GM12878 (cell line): ENCODE results near the gene UBXN10. TPM values are rescaled to one million over a fixed set of nuclear protein-coding genes. Genes with fewer than 3 reads are reported as not detected.

Experiments used
- ATAC-seq: fragments of 200-7000 bp; cut with Tn5 transposase; 3 replicates; pipeline ENCODE4 v1.9.1; 2020; ENCODE audit warnings: mild to moderate bottlenecking, moderate library complexity
- BruUV-seq: library from RNA; stranded (reverse); fragments of 400-500 nt; replicated peaks from 2 replicates; lab custom pipeline; 2021; lab: Mats Ljungman, UMichigan
- CTCF ChIA-PET: fragments of 300-600 bp; sonication (Branson Sonifier 250); formaldehyde crosslinking; extraction: SDS; loops from one replicate; lab custom pipeline; 2021; ENCODE audit warnings: inconsistent platforms; lab: Yijun Ruan, JAX
- POLR2A ChIA-PET: fragments of 350-600 bp; formaldehyde crosslinking; extraction: SDS; loops from one replicate; lab custom pipeline; 2021; ENCODE audit warnings: inconsistent platforms; lab: Charles Lee
- RAD21 ChIA-PET: fragments of 300-600 bp; sonication (Branson Sonifier 250); formaldehyde crosslinking; loops from one replicate; lab custom pipeline; 2023; ENCODE audit warnings: antibody characterized with exemption; ENCODE audit not compliant: unreplicated experiment; lab: Charles Lee
- SMC1A ChIA-PET: fragments of 300-600 bp; sonication (Branson Sonifier 250); formaldehyde crosslinking; loops from one replicate; lab custom pipeline; 2023; ENCODE audit not compliant: unreplicated experiment, uncharacterized antibody; lab: Charles Lee
- DNase-seq: peaks from one replicate; pipeline ENCODE4 v3.0.0-alpha.2; 2011; ENCODE audit warnings: low read depth, low spot score
- FAIRE-seq: peaks from 3 replicates; lab custom pipeline; 2011; peaks lifted over from hg19 to GRCh38; lab: Jason Lieb, UNC
- H2AFZ ChIP-seq: 2 replicates; pipeline ENCODE4 v1.6.0; 2011; ENCODE audit warnings: low read depth, low read length, control low read depth; ENCODE audit not compliant: control insufficient read depth
- H3K27ac ChIP-seq: 2 replicates; pipeline ENCODE4 v1.5.1; 2011; ENCODE audit warnings: control low read depth; ENCODE audit not compliant: control insufficient read depth, insufficient read depth
- H3K27me3 ChIP-seq, 2 experiments: replicated peaks in 1 of 2; 2 replicates each; pipeline versions ENCODE4 v1.6.0 to v1.6.1; 2011; ENCODE audit warnings: low read length in 1 of 2; ENCODE audit not compliant: control insufficient read depth in 2 of 2, insufficient read depth in 2 of 2
- H3K36me3 ChIP-seq, 2 experiments: 2 replicates each; pipeline ENCODE4 v1.5.1; 2011; ENCODE audit warnings: low read length in 1 of 2; ENCODE audit not compliant: control insufficient read depth in 2 of 2, insufficient read depth in 2 of 2
- H3K4me1 ChIP-seq: 2 replicates; pipeline ENCODE4 v1.6.1; 2011; ENCODE audit warnings: mild to moderate bottlenecking, low read length, moderate library complexity, mixed read lengths; ENCODE audit not compliant: control insufficient read depth, insufficient read depth
- H3K4me2 ChIP-seq: 2 replicates; pipeline ENCODE4 v1.6.0; 2011; ENCODE audit warnings: control low read depth; ENCODE audit not compliant: control insufficient read depth, insufficient read depth
- H3K4me3 ChIP-seq: fragments of 200-600 bp; sonication (generic); 2 replicates; pipeline ENCODE4 v1.5.1; 2016
- H3K79me2 ChIP-seq: 2 replicates; pipeline ENCODE4 v1.6.0; 2011; ENCODE audit warnings: low read length; ENCODE audit not compliant: control insufficient read depth, insufficient read depth
- H3K9ac ChIP-seq: 2 replicates; pipeline ENCODE4 v1.8.0; 2011; ENCODE audit warnings: low read length, control low read depth, mixed read lengths; ENCODE audit not compliant: control insufficient read depth, insufficient read depth
- H3K9me3 ChIP-seq: replicated peaks from 3 replicates; pipeline ENCODE4 v1.5.1; 2011; ENCODE audit warnings: mild to moderate bottlenecking, low read length; ENCODE audit not compliant: control insufficient read depth, insufficient read depth
- H4K20me1 ChIP-seq: 2 replicates; pipeline ENCODE4 v1.6.0; 2011; ENCODE audit not compliant: control insufficient read depth, insufficient read depth
- BRCA1 ChIP-seq: IDR thresholded peaks from 2 replicates; pipeline ENCODE4 v1.6.1; 2011; ENCODE audit warnings: low read depth, low read length, improper control_type of control experiment
- CHD1 ChIP-seq: IDR thresholded peaks from 2 replicates; pipeline ENCODE4 v1.6.1; 2012; ENCODE audit warnings: low read depth, low read length, improper control_type of control experiment
- FOXK2 ChIP-seq: fragments of 450-650 bp; IDR thresholded peaks from 2 replicates; pipeline ENCODE4 v1.6.1; 2017; ENCODE audit warnings: mild to moderate bottlenecking, moderate library complexity
- MTA3 ChIP-seq: IDR thresholded peaks from 2 replicates; pipeline ENCODE4 v1.6.1; 2012; ENCODE audit warnings: low read length, inconsistent platforms, borderline replicate concordance
- MYC ChIP-seq: IDR thresholded peaks from 2 replicates; pipeline ENCODE4 v1.6.1; 2011; ENCODE audit warnings: mild to moderate bottlenecking, low read length, moderate library complexity, inconsistent platforms; ENCODE audit not compliant: insufficient read depth, insufficient replicate concordance, insufficient read length, severe bottlenecking
- RAD51 ChIP-seq: fragments of 450-650 bp; IDR thresholded peaks from 2 replicates; pipeline ENCODE4 v1.6.1; 2016; ENCODE audit warnings: moderate library complexity, mild to moderate bottlenecking, inconsistent platforms
- SPI1 ChIP-seq: IDR thresholded peaks from 2 replicates; pipeline ENCODE4 v1.6.1; 2011; ENCODE audit warnings: low read depth, mild to moderate bottlenecking, low read length, moderate library complexity, borderline replicate concordance; ENCODE audit not compliant: insufficient read depth
- SUPT20H ChIP-seq: IDR thresholded peaks from 2 replicates; pipeline ENCODE4 v1.6.1; 2011; ENCODE audit warnings: low read depth, mild to moderate bottlenecking, low read length, moderate library complexity, borderline replicate concordance; ENCODE audit not compliant: control insufficient read depth
- TARDBP ChIP-seq: IDR thresholded peaks from 2 replicates; pipeline ENCODE4 v1.6.1; 2016; ENCODE audit warnings: borderline replicate concordance
- TCF7 ChIP-seq: IDR thresholded peaks from 2 replicates; pipeline ENCODE4 v1.6.1; 2014; ENCODE audit warnings: antibody characterized with exemption, borderline replicate concordance
- YY1 ChIP-seq: IDR thresholded peaks from 2 replicates; pipeline ENCODE4 v1.6.1; 2011; ENCODE audit warnings: low read depth, mild to moderate bottlenecking, low read length
- ZZZ3 ChIP-seq: IDR thresholded peaks from 2 replicates; pipeline ENCODE4 v1.6.1; 2011; ENCODE audit warnings: low read depth; ENCODE audit not compliant: control insufficient read depth, insufficient read length
- WGBS: methylation state at CpG from one replicate; pipeline ENCODE4 v1.1.6; 2016; ENCODE audit warnings: low lambda C conversion rate; ENCODE audit not compliant: insufficient replicate concordance, insufficient coverage; ENCODE audit errors: missing lambda C conversion rate; 5-methylcytosine and 5-hydroxymethylcytosine counted together
- in situ Hi-C: fragments of 300-500 bp; cut with MboI; formaldehyde crosslinking; loops from 9 replicates; pipeline ENCODE4 v1.14.3; 2018; ENCODE audit warnings: mixed read lengths
- intact Hi-C: fragments of 100-400 bp; cut with micrococcal nuclease; formaldehyde crosslinking; loops from one replicate; pipeline ENCODE4 v1.14.2; 2022; ENCODE audit not compliant: unreplicated experiment
- polyA plus RNA-seq, 11 experiments: library from polyadenylated mRNA; depleted of rRNA in 4 of 11; unstranded in 6 of 11; stranded (reverse) in 5 of 11; fragments of >200 nt; fragmentation: Nextera tagmentation in 4 of 11; fragmentation: Illumina TruSeq in 1 of 11; extraction: Ambion mirVana in 4 of 11; extraction: Trizol in 1 of 11; gene quantifications; 1 replicate in 1 of 11; 2 replicates in 10 of 11; pipeline versions ENCODE4 v1.2.1 to v1.2.3, GENCODE V29; 2011 to 2016; ENCODE audit warnings: inconsistent platforms in 2 of 11, missing spikeins in 2 of 11, low read depth in 1 of 11
- total RNA-seq, 4 experiments: library from RNA; depleted of rRNA in 3 of 4; stranded (reverse); fragments of >200 nt in 3 of 4; fragmentation: Illumina TruSeq in 1 of 4; extraction: Trizol in 1 of 4; gene quantifications; 2 replicates each; pipeline versions ENCODE4 v1.2.1 to v1.2.3, GENCODE V29; 2013 to 2021

The UBXN10 gene
- total and polyA plus RNA-seq, 10 of the 15 experiments (the other 5 are each of a cell fraction or from before 2014, with no cell fraction given) = 0.03 to 0.15 (median 0.06) TPM; not detected in 7

- Histone ChIP-seq H3K9me3 (peaks cover under 1% of the 10 kb centered on the region; the same call in 1 of the 3 replicates), H3K27me3 (no peaks in the 10 kb centered on the region; a peak in 2 of 4 replicates), H3K27ac (no peak overlapping the region), H4K20me1 (no peaks in the 10 kb centered on the region), H3K79me2 (no peaks in the 10 kb centered on the region), H3K9ac (no peak overlapping the region)
- in situ Hi-C loops = no loop called here
- no peak for FAIRE-seq
- ChIA-PET RAD21 (no interaction called here), CTCF (interaction anchor here (1.2 to 2.2 kb wide), 3 partner anchors 14 to 28 kb away, joined by 3 to 10 read pairs (median 4); no protein-coding TSS in a partner anchor), SMC1A (interaction anchor here (1.0 to 2.3 kb wide), 3 partner anchors 20 to 28 kb away, joined by 3 to 8 read pairs (median 3); no protein-coding TSS in a partner anchor)
- no peak for ATAC-seq
- TF ChIP-seq YY1 = no peak
- no peak for TF ChIP-seq ZZZ3
- TF ChIP-seq, all 136 proteins: peak for 0
- H3K36me3 ChIP-seq = no peaks in the 10 kb centered on the region
- no peak overlapping the region for H3K4me3 ChIP-seq
- intact Hi-C loops = no loop called here
- BruUV-seq = no TSS peak
- 38% methylated on average over 14 of the region's 17 CpGs for WGBS
- no peak overlapping the region for H2AFZ ChIP-seq
- POLR2A ChIA-PET = no interaction called here
- no peak for DNase-seq
- no peak overlapping the region for H3K4me2 ChIP-seq
- H3K4me1 ChIP-seq = peaks cover under 1% of the 10 kb centered on the region
Measured at GRCh38 chr1:20166051-20166450, 19.8 kb upstream of the UBXN10 start.

- no TSS peak for BruUV-seq
- intact Hi-C loops = no loop called here
- no peaks in the 10 kb centered on the region for H4K20me1 ChIP-seq
- H3K4me3 ChIP-seq = no peak overlapping the region
- no peaks in the 10 kb centered on the region for H3K79me2 ChIP-seq
- ChIA-PET CTCF (interaction anchor here (1.6 kb wide), 1 partner anchor 28 kb away, joined by 6 read pairs; no protein-coding TSS in a partner anchor), POLR2A (interaction anchor here (0.6 kb wide), 1 partner anchor 45 kb away, joined by 3 read pairs; no protein-coding TSS in a partner anchor), RAD21 (no interaction called here), SMC1A (no interaction called here)
- H3K4me1 ChIP-seq = peaks cover 5% of the 10 kb centered on the region
- H3K27me3 ChIP-seq = no peaks in the 10 kb centered on the region; a peak in 2 of 4 replicates
- no peaks in the 10 kb centered on the region; the same call in 2 of the 3 replicates for H3K9me3 ChIP-seq
- DNase-seq = no peak
- WGBS = 33% methylated on average over 8 of the region's 8 CpGs
- H3K36me3 ChIP-seq = no peaks in the 10 kb centered on the region
- H3K27ac ChIP-seq = no peak overlapping the region
- no peak for FAIRE-seq
- in situ Hi-C loops = no loop called here
- H3K4me2 ChIP-seq = no peak overlapping the region
- TF ChIP-seq CHD1 = no peak
- no peak for TF ChIP-seq MTA3
- TF ChIP-seq SUPT20H = no peak
- no peak for TF ChIP-seq BRCA1
- no peak for TF ChIP-seq TCF7
- TF ChIP-seq SPI1 = no peak
- TF ChIP-seq MYC = no peak
- TF ChIP-seq FOXK2 = no peak
- no peak for TF ChIP-seq TARDBP
- TF ChIP-seq RAD51 = no peak
- H2AFZ ChIP-seq = no peak overlapping the region
- no peak for ATAC-seq
- H3K9ac ChIP-seq = no peak overlapping the region
Measured at GRCh38 chr1:20167126-20167525, 18.8 kb upstream of the UBXN10 start.
